Prostate gland (tissue), 2 donors: Measurements from ENCODE around the gene OSBP2.

ENCODE experiments used
- POLR2A ChIP-seq: fragments of 450-650 bp; IDR thresholded peaks from one replicate; pipeline ENCODE4 v1.6.1; 2016; ENCODE audit warnings: antibody characterized with exemption, mild to moderate bottlenecking
- POLR2AphosphoS5 ChIP-seq: sonication (generic); formaldehyde crosslinking; IDR thresholded peaks from one replicate; pipeline ENCODE4 v1.6.1; 2017; ENCODE audit warnings: antibody characterized with exemption
- TF ChIP-seq, protein P1 (sequence below), 4 experiments: fragments of 200-600 bp in 2 of 4; fragments of 450-650 bp in 2 of 4; sonication (generic) in 2 of 4; IDR thresholded peaks; 1 replicate in 3 of 4; 2 replicates in 1 of 4; pipeline ENCODE4 v1.5.1; 2016 to 2019; ENCODE audit warnings: antibody characterized with exemption in 4 of 4, mild to moderate bottlenecking in 2 of 4, moderate library complexity in 2 of 4

DNA sequence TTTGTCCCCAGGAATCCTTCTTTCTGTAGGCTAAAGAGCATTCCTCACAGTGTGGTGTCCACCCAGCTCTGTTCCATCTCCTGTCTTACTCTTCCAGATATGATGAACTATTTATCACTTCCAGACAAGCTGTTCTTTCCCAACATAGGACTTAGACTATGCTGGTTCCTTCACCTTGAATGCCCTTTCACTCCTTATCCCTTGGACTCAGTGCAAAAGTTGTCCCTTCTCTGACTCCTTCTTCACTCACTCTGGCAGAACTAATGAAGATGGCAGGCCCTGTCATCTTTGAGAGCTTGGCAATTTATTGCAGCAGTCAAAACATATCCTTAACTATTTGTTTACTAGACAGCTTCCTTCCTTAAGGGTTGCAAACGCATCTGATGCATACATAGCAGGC, 3.5 kb upstream of the OSBP2 start:
- TF ChIP-seq, protein P1, sequence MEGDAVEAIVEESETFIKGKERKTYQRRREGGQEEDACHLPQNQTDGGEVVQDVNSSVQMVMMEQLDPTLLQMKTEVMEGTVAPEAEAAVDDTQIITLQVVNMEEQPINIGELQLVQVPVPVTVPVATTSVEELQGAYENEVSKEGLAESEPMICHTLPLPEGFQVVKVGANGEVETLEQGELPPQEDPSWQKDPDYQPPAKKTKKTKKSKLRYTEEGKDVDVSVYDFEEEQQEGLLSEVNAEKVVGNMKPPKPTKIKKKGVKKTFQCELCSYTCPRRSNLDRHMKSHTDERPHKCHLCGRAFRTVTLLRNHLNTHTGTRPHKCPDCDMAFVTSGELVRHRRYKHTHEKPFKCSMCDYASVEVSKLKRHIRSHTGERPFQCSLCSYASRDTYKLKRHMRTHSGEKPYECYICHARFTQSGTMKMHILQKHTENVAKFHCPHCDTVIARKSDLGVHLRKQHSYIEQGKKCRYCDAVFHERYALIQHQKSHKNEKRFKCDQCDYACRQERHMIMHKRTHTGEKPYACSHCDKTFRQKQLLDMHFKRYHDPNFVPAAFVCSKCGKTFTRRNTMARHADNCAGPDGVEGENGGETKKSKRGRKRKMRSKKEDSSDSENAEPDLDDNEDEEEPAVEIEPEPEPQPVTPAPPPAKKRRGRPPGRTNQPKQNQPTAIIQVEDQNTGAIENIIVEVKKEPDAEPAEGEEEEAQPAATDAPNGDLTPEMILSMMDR (IDR thresholded peaks at IDR 0.05) = no peak
- TF ChIP-seq POLR2A (no peak), POLR2AphosphoS5 (no peak)
